ENCODE data around the gene OR51A7.

The OR51A7 gene

DNA sequence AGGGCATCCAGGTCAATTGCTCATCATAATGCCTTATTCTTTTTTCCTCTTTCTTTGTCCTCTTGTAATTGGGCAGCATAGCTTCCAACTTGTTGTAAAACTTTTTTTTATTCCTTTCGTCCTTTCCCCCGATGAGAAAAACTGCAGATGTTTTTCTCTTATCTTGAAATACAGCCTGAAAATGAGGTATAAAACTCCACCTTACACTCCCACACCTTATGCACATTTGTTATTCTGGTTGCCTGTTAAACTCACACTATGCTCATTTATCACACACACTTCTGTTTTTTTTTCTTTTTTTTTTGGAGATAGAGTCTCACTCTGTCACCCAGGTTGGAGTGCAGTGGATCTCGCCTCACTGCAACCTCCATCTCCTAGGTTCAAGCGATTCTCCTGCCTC, 53.8 kb downstream of the OR51A7 start:
- DNase-seq = no peak

All from NCI-H2171 treated with DMSO at 0.1 percent for 48 hours (cell line).